HCT116 (cell line): ENCODE data around the gene DHRSX. TPM values are rescaled to one million over a fixed set of nuclear protein-coding genes. Genes with fewer than 3 reads are reported as not detected.

ENCODE experiments used
- ATAC-seq: fragments of 200-7000 bp; cut with Tn5 transposase; 2 replicates; pipeline ENCODE4 v1.9.1; 2020; ENCODE audit warnings: mild to moderate bottlenecking, moderate library complexity
- BruUV-seq: library from RNA; stranded (reverse); fragments of 400-500 nt; replicated peaks from 2 replicates; lab custom pipeline; 2021; lab: Mats Ljungman, UMichigan
- CTCF ChIA-PET: fragments of 300-600 bp; sonication (Branson Sonifier 250); formaldehyde crosslinking; loops from one replicate; lab custom pipeline; 2021; ENCODE audit warnings: antibody characterized with exemption; lab: Charles Lee
- POLR2A ChIA-PET: fragments of 300-600, 350-600 bp; sonication (Branson Sonifier 250); formaldehyde crosslinking; loops from one replicate; lab custom pipeline; 2021; ENCODE audit warnings: antibody characterized with exemption; lab: Charles Lee
- RAD21 ChIA-PET, 2 experiments: fragments of 300-600 bp; sonication (Branson Sonifier 250); formaldehyde crosslinking; loops; one replicate each; lab custom pipeline; 2023; ENCODE audit warnings: low total read pairs in 2 of 2; ENCODE audit not compliant: uncharacterized antibody in 2 of 2, unreplicated experiment in 2 of 2, low non-redundant PET in 1 of 2; lab: Charles Lee
- DNase-seq: peaks from one replicate; pipeline ENCODE4 v3.0.0-alpha.2; 2010; ENCODE audit warnings: low read depth, low spot score
- H2AFZ ChIP-seq: fragments of 200-600 bp; shearing (Covaris generic), sonication (generic); 2 replicates; pipeline ENCODE4 v1.6.1; 2017; ENCODE audit warnings: low read depth, mixed run types, mixed read lengths, antibody characterized with exemption, low read length; ENCODE audit not compliant: poor library complexity, severe bottlenecking
- H3K27ac ChIP-seq: 2 replicates; pipeline ENCODE4 v1.5.1; 2012; ENCODE audit warnings: low read depth, low read length
- H3K27me3 ChIP-seq: fragments of 200-600 bp; sonication (generic); 2 replicates; pipeline ENCODE4 v1.6.1; 2016; ENCODE audit warnings: mixed run types, low read length, mixed read lengths; ENCODE audit not compliant: insufficient read depth
- H3K36me3 ChIP-seq, 2 experiments: fragments of 200-500 bp in 1 of 2; fragments of 200-600 bp in 1 of 2; sonication (Bioruptor generic) in 1 of 2; sonication (generic) in 1 of 2; 2 replicates each; pipeline versions ENCODE4 v1.5.1 to v1.6.1; 2014 to 2016; ENCODE audit warnings: low read length in 2 of 2, inconsistent platforms in 1 of 2, mixed read lengths in 1 of 2, mixed run types in 1 of 2; ENCODE audit not compliant: insufficient read depth in 2 of 2, control insufficient read depth in 1 of 2
- H3K4me1 ChIP-seq, 2 experiments: fragments of 200-600 bp in 1 of 2; sonication (generic) in 1 of 2; 2 replicates each; pipeline versions ENCODE4 v1.5.1 to v1.6.1; 2012 to 2017; ENCODE audit warnings: low read length in 2 of 2, inconsistent platforms in 1 of 2, mild to moderate bottlenecking in 1 of 2, mixed read lengths in 1 of 2, mixed run types in 1 of 2, moderate library complexity in 1 of 2; ENCODE audit not compliant: insufficient read depth in 2 of 2, control insufficient read depth in 1 of 2
- H3K4me2 ChIP-seq: fragments of 200-600 bp; sonication (generic); 2 replicates; pipeline ENCODE4 v1.6.1; 2017; ENCODE audit warnings: mixed run types, low read length, mixed read lengths
- H3K4me3 ChIP-seq, 2 experiments: fragments of 200-600 bp in 1 of 2; sonication (generic) in 1 of 2; replicated peaks in 1 of 2; 2 replicates each; pipeline ENCODE4 v1.5.1; 2011 to 2016; ENCODE audit warnings: low read length in 2 of 2, control low read depth in 1 of 2, low read depth in 1 of 2, mild to moderate bottlenecking in 1 of 2, mixed read lengths in 1 of 2, mixed run types in 1 of 2
- H3K79me2 ChIP-seq: fragments of 200-600 bp; sonication (generic); 2 replicates; pipeline ENCODE4 v1.6.1; 2017; ENCODE audit warnings: mild to moderate bottlenecking, mixed run types, low read length, moderate library complexity, mixed read lengths; ENCODE audit not compliant: insufficient read depth
- H3K9ac ChIP-seq: fragments of 200-600 bp; sonication (generic); 2 replicates; pipeline ENCODE4 v1.6.1; 2016; ENCODE audit warnings: low read length, mixed read lengths
- H3K9me2 ChIP-seq: fragments of 200-600 bp; sonication (generic), shearing (Covaris generic); 2 replicates; pipeline ENCODE4 v1.6.1; 2017; ENCODE audit warnings: mixed run types, mild to moderate bottlenecking, moderate library complexity; ENCODE audit not compliant: insufficient read depth
- H3K9me3 ChIP-seq, 2 experiments: fragments of 200-500 bp in 1 of 2; fragments of 200-600 bp in 1 of 2; sonication (Bioruptor generic) in 1 of 2; sonication (generic) in 1 of 2; 2 replicates each; pipeline ENCODE4 v1.6.1; 2014 to 2017; ENCODE audit warnings: low read length in 2 of 2, mixed read lengths in 2 of 2, inconsistent platforms in 1 of 2, low read depth in 1 of 2, mild to moderate bottlenecking in 1 of 2, mixed run types in 1 of 2, moderate library complexity in 1 of 2; ENCODE audit not compliant: control insufficient read depth in 1 of 2, insufficient read depth in 1 of 2
- H4K20me1 ChIP-seq: fragments of 200-600 bp; sonication (generic), shearing (Covaris generic); 2 replicates; pipeline ENCODE4 v1.6.1; 2017; ENCODE audit warnings: mixed run types, mild to moderate bottlenecking, moderate library complexity; ENCODE audit not compliant: insufficient read depth
- ATF3 ChIP-seq: IDR thresholded peaks from 2 replicates; pipeline ENCODE4 v1.6.1; 2012
- CEBPB ChIP-seq: IDR thresholded peaks from 2 replicates; pipeline ENCODE4 v1.6.1; 2012; ENCODE audit warnings: low read depth
- CTCF ChIP-seq, 3 experiments: fragments of 200-600 bp in 1 of 3; sonication (generic) in 1 of 3; IDR thresholded peaks in 2 of 3; conservative IDR thresholded peaks in 1 of 3; 2 replicates each; pipeline ENCODE4 v1.5.1; 2012 to 2017; ENCODE audit warnings: low read depth in 2 of 3, low read length in 2 of 3, antibody characterized with exemption in 1 of 3, borderline replicate concordance in 1 of 3, control low read depth in 1 of 3, mild to moderate bottlenecking in 1 of 3, mixed read lengths in 1 of 3, mixed run types in 1 of 3, moderate library complexity in 1 of 3; ENCODE audit not compliant: insufficient read depth in 1 of 3
- EGR1 ChIP-seq: IDR thresholded peaks from 2 replicates; pipeline ENCODE4 v1.6.1; 2012; ENCODE audit warnings: low read depth
- EZH2 ChIP-seq: fragments of 200-600 bp; sonication (generic); IDR thresholded peaks from 2 replicates; pipeline ENCODE4 v1.6.1; 2017; ENCODE audit warnings: antibody characterized with exemption, mixed run types
- EZH2phosphoT487 ChIP-seq: fragments of 200-600 bp; IDR thresholded peaks from 2 replicates; pipeline ENCODE4 v1.6.1; 2018; ENCODE audit warnings: antibody characterized with exemption, borderline replicate concordance
- FOSL1 ChIP-seq: IDR thresholded peaks from 2 replicates; pipeline ENCODE4 v1.6.1; 2012; ENCODE audit warnings: low read depth
- POLR2A ChIP-seq: IDR thresholded peaks from 2 replicates; pipeline ENCODE4 v1.7.0; 2011; ENCODE audit warnings: borderline replicate concordance; ENCODE audit not compliant: insufficient read depth, insufficient read length; ENCODE audit errors: extremely low read depth
- POLR2AphosphoS5 ChIP-seq: IDR thresholded peaks from 2 replicates; pipeline ENCODE4 v1.6.1; 2011; ENCODE audit warnings: mild to moderate bottlenecking, low read depth, low read length, moderate library complexity
- RAD21 ChIP-seq: IDR thresholded peaks from 2 replicates; pipeline ENCODE4 v1.6.1; 2012; ENCODE audit warnings: low read depth, mild to moderate bottlenecking
- REST ChIP-seq: IDR thresholded peaks from 2 replicates; pipeline ENCODE4 v1.6.1; 2012; ENCODE audit warnings: low read depth
- TCF7L2 ChIP-seq: IDR thresholded peaks from 2 replicates; pipeline ENCODE4 v1.7.0; 2011; ENCODE audit warnings: borderline replicate concordance, inconsistent platforms; ENCODE audit not compliant: insufficient read depth, insufficient read length; ENCODE audit errors: extremely low read depth
- YY1 ChIP-seq: IDR thresholded peaks from 2 replicates; pipeline ENCODE4 v1.6.1; 2011; ENCODE audit warnings: low read length, low read depth, moderate library complexity, mild to moderate bottlenecking; ENCODE audit not compliant: insufficient replicate concordance; ENCODE audit errors: extremely low read depth
- ZBTB33 ChIP-seq: IDR thresholded peaks from 2 replicates; pipeline ENCODE4 v1.6.1; 2011; ENCODE audit warnings: mild to moderate bottlenecking, low read length, moderate library complexity; ENCODE audit not compliant: insufficient replicate concordance; ENCODE audit errors: extremely low read depth
- ZNF274 ChIP-seq: fragments of 200-500 bp; sonication (Bioruptor generic); IDR thresholded peaks from 2 replicates; pipeline ENCODE4 v1.6.1; 2014; ENCODE audit warnings: mild to moderate bottlenecking, low read depth, low read length, inconsistent platforms
- intact Hi-C: fragments of 100-400 bp; cut with micrococcal nuclease; formaldehyde crosslinking; loops from 2 replicates; pipeline ENCODE4 v1.10.0; 2022
- total RNA-seq: library from RNA; stranded (reverse); gene quantifications from one replicate; pipeline ENCODE4 v1.2.1, GENCODE V29; 2021; ENCODE audit not compliant: unreplicated experiment

The DHRSX gene
- total RNA-seq, 1 experiment from 2014 or later = 11.9 TPM

- TF ChIP-seq ATF3 (no peak), RAD21 (no peak), EZH2phosphoT487 (no peak)
Measured at GRCh38 chrX:2418000-2418399, 82.8 kb downstream of the DHRSX start (continued).

GRCh38 chrX:2416851-2417604 lies 83.7 kb downstream of the DHRSX start:
- POLR2A ChIA-PET = no interaction called here
- no TSS peak for BruUV-seq
- no peaks in the 10 kb centered on the region for H3K27me3 ChIP-seq
- no peaks in the 10 kb centered on the region; a peak in 2 of 4 replicates for H3K4me1 ChIP-seq
- H4K20me1 ChIP-seq = no peaks in the 10 kb centered on the region
- no peaks in the 10 kb centered on the region for H3K36me3 ChIP-seq
- no peaks in the 10 kb centered on the region for H3K9me2 ChIP-seq
- ATAC-seq = no peak
- H3K79me2 ChIP-seq = no peaks in the 10 kb centered on the region
- DNase-seq = no peak
- no peak overlapping the region for H3K4me3 ChIP-seq
- RAD21 ChIA-PET = no interaction called here
- CTCF ChIA-PET = no interaction called here
- H2AFZ ChIP-seq = no peak overlapping the region
- no peak overlapping the region for H3K4me2 ChIP-seq
- H3K9me3 ChIP-seq = no peaks in the 10 kb centered on the region
- intact Hi-C loops = no loop called here
- no peak overlapping the region for H3K9ac ChIP-seq
- H3K27ac ChIP-seq = no peak overlapping the region
- TF ChIP-seq YY1 (no peak), POLR2AphosphoS5 (no peak), ZNF274 (no peak), ATF3 (no peak), RAD21 (no peak), CEBPB (no peak), FOSL1 (no peak), POLR2A (no peak), CTCF (IDR thresholded peaks at IDR 0.05 in 2 of 3, conservative IDR thresholded peaks at IDR 0.05 in 1 of 3; ENCODE audit: borderline replicate concordance in 1 of 3, insufficient read depth in 1 of 3, low read depth in 2 of 3, low read length in 2 of 3) (no peak), REST (no peak), ZBTB33 (no peak), EZH2 (no peak), TCF7L2 (no peak), EZH2phosphoT487 (no peak), EGR1 (no peak)
